ENCODE measurements around the gene CYB5R3.

Gene CYB5R3

GRCh38 chr22:42685941-42686653 lies 36.9 kb upstream of the CYB5R3 start:
- TF ChIP-seq CTCF (conservative IDR thresholded peaks at IDR 0.05; ENCODE audit: control insufficient read depth, insufficient read depth, low read depth, low read length) = no peak
- DNase-seq (ENCODE audit: low read depth) = no peak
- H3K4me3 ChIP-seq (ENCODE audit: control insufficient read depth, low read depth, low read length) = no peak overlapping the region

- DNase-seq (ENCODE audit: low read depth) = peak; percentile 67
- TF ChIP-seq CTCF (conservative IDR thresholded peaks at IDR 0.05; ENCODE audit: control insufficient read depth, insufficient read depth, low read depth, low read length) = no peak
- H3K4me3 ChIP-seq (ENCODE audit: control insufficient read depth, low read depth, low read length) = no peak overlapping the region
These were observed 35.4 kb upstream of the CYB5R3 start for GRCh38 chr22:42684462-42685195.

GRCh38 chr22:42683578-42684283 lies 34.5 kb upstream of the CYB5R3 start:
- H3K4me3 ChIP-seq (ENCODE audit: control insufficient read depth, low read depth, low read length) = no peak overlapping the region
- DNase-seq (ENCODE audit: low read depth) = peak; percentile 66
- no peak for TF ChIP-seq CTCF (conservative IDR thresholded peaks at IDR 0.05; ENCODE audit: control insufficient read depth, insufficient read depth, low read depth, low read length)

GRCh38 chr22:42682113-42682851 lies 33.1 kb upstream of the CYB5R3 start:
- no peak for DNase-seq (ENCODE audit: low read depth)
- no peak for TF ChIP-seq CTCF (conservative IDR thresholded peaks at IDR 0.05; ENCODE audit: control insufficient read depth, insufficient read depth, low read depth, low read length)
- no peak overlapping the region for H3K4me3 ChIP-seq (ENCODE audit: control insufficient read depth, low read depth, low read length)

- peak; percentile 98 for DNase-seq (ENCODE audit: low read depth)
These were observed 31.5 kb upstream of the CYB5R3 start for GRCh38 chr22:42680648-42681047.

More at GRCh38 chr22:42680648-42681047, 31.5 kb upstream of the CYB5R3 start:
- no peak overlapping the region for H3K4me3 ChIP-seq (ENCODE audit: control insufficient read depth, low read depth, low read length)
- no peak for TF ChIP-seq CTCF (conservative IDR thresholded peaks at IDR 0.05; ENCODE audit: control insufficient read depth, insufficient read depth, low read depth, low read length)
